KOPT-K1 (cell line): ENCODE data around the gene PRR20G.

Source experiments
- H3K27ac ChIP-seq: fragments of 200-600 bp; sonication (generic); 2 replicates; pipeline ENCODE4 v1.5.1; 2016; ENCODE audit warnings: antibody characterized with exemption, mild to moderate bottlenecking, low read depth, low read length; ENCODE audit not compliant: poor library complexity, severe bottlenecking
- H3K36me3 ChIP-seq: fragments of 200-600 bp; sonication (generic); 2 replicates; pipeline ENCODE4 v1.5.1; 2017; ENCODE audit warnings: antibody characterized with exemption, mild to moderate bottlenecking, low read length, moderate library complexity; ENCODE audit not compliant: insufficient read depth
- H3K9me3 ChIP-seq: fragments of 200-600 bp; sonication (generic); 2 replicates; pipeline ENCODE4 v1.5.1; 2017; ENCODE audit warnings: antibody characterized with exemption, low read length, mild to moderate bottlenecking; ENCODE audit not compliant: insufficient read depth, poor library complexity, severe bottlenecking

Gene PRR20G

GRCh38 chr3:127261925-127262324 lies 25.9 kb downstream of the PRR20G start:
- no peaks in the 10 kb centered on the region for H3K9me3 ChIP-seq
- no peaks in the 10 kb centered on the region for H3K36me3 ChIP-seq
- no peak overlapping the region for H3K27ac ChIP-seq

- Histone ChIP-seq H3K36me3 (no peaks in the 10 kb centered on the region), H3K9me3 (no peaks in the 10 kb centered on the region), H3K27ac (no peak overlapping the region)
Observed at GRCh38 chr3:127260826-127261555, 26.9 kb downstream of the PRR20G start.

- H3K9me3 ChIP-seq: no peaks in the 10 kb centered on the region
- no peaks in the 10 kb centered on the region for H3K36me3 ChIP-seq
- H3K27ac ChIP-seq: no peak overlapping the region
Observed at GRCh38 chr3:127260416-127260815, 27.4 kb downstream of the PRR20G start.

GRCh38 chr3:127259882-127260281 lies 28.0 kb downstream of the PRR20G start:
- Histone ChIP-seq H3K36me3 (no peaks in the 10 kb centered on the region), H3K27ac (no peak overlapping the region), H3K9me3 (no peaks in the 10 kb centered on the region)

GRCh38 chr3:127258733-127259132 lies 29.1 kb downstream of the PRR20G start:
- Histone ChIP-seq H3K9me3 (no peaks in the 10 kb centered on the region), H3K27ac (no peak overlapping the region), H3K36me3 (no peaks in the 10 kb centered on the region)

- H3K36me3 ChIP-seq: no peaks in the 10 kb centered on the region
- no peak overlapping the region for H3K27ac ChIP-seq
- H3K9me3 ChIP-seq: no peaks in the 10 kb centered on the region
Observed at GRCh38 chr3:127257351-127257750, 30.5 kb downstream of the PRR20G start.

- no peak overlapping the region for H3K27ac ChIP-seq
- no peaks in the 10 kb centered on the region for H3K36me3 ChIP-seq
- H3K9me3 ChIP-seq: no peaks in the 10 kb centered on the region
Observed at GRCh38 chr3:127256733-127257271, 31.0 kb downstream of the PRR20G start.

GRCh38 chr3:127256138-127256537 lies 31.7 kb downstream of the PRR20G start:
- no peaks in the 10 kb centered on the region for H3K36me3 ChIP-seq
- H3K9me3 ChIP-seq: no peaks in the 10 kb centered on the region

GRCh38 chr3:127255516-127255915 lies 32.3 kb downstream of the PRR20G start:
- peaks cover 3% of the 10 kb centered on the region for H3K9me3 ChIP-seq
- no peak overlapping the region for H3K27ac ChIP-seq
- no peaks in the 10 kb centered on the region for H3K36me3 ChIP-seq

More at GRCh38 chr3:127256138-127256537, 31.7 kb downstream of the PRR20G start:
- no peak overlapping the region for H3K27ac ChIP-seq

- Histone ChIP-seq H3K9me3 (peaks cover 10% of the 10 kb centered on the region), H3K27ac (no peak overlapping the region), H3K36me3 (no peaks in the 10 kb centered on the region)
Observed at GRCh38 chr3:127254730-127255129, 33.1 kb downstream of the PRR20G start.

- Histone ChIP-seq H3K9me3 (peaks cover 14% of the 10 kb centered on the region), H3K36me3 (no peaks in the 10 kb centered on the region), H3K27ac (no peak overlapping the region)
Observed at GRCh38 chr3:127254033-127254644, 33.7 kb downstream of the PRR20G start.

- Histone ChIP-seq H3K27ac (no peak overlapping the region), H3K9me3 (peaks cover 21% of the 10 kb centered on the region), H3K36me3 (no peaks in the 10 kb centered on the region)
Observed at GRCh38 chr3:127253491-127253890, 34.4 kb downstream of the PRR20G start.

GRCh38 chr3:127252446-127252845 lies 35.4 kb downstream of the PRR20G start:
- Histone ChIP-seq H3K27ac (no peak overlapping the region), H3K36me3 (no peaks in the 10 kb centered on the region), H3K9me3 (peaks cover 31% of the 10 kb centered on the region)

GRCh38 chr3:127250032-127250431 lies 37.8 kb downstream of the PRR20G start:
- Histone ChIP-seq H3K9me3 (peaks cover 43% of the 10 kb centered on the region), H3K27ac (no peak overlapping the region), H3K36me3 (no peaks in the 10 kb centered on the region)

GRCh38 chr3:127247292-127247691 lies 40.6 kb downstream of the PRR20G start:
- peaks cover 47% of the 10 kb centered on the region for H3K9me3 ChIP-seq
- H3K27ac ChIP-seq: no peak overlapping the region
- no peaks in the 10 kb centered on the region for H3K36me3 ChIP-seq

GRCh38 chr3:127238602-127239001 lies 49.2 kb downstream of the PRR20G start:
- Histone ChIP-seq H3K9me3 (peaks cover 24% of the 10 kb centered on the region), H3K36me3 (no peaks in the 10 kb centered on the region), H3K27ac (no peak overlapping the region)
